Fibroblast of villous mesenchyme (primary cell): ENCODE results near the gene DENND1B. TPM values are rescaled to one million over a fixed set of nuclear protein-coding genes. Genes with fewer than 3 reads are reported as not detected.
"Not testable (repeated sequence)": the region's sequence is repeated elsewhere in the genome, so short reads cannot be mapped to it uniquely, and the experiment has no call there.

Experiments used
- DNase-seq: peaks from one replicate; pipeline ENCODE4 v3.0.0-alpha.2; 2010; ENCODE audit warnings: low read depth
- H3K4me3 ChIP-seq: 2 replicates; pipeline ENCODE4 v1.5.1; 2011; ENCODE audit warnings: low read depth, mild to moderate bottlenecking, low read length
- total RNA-seq: library from RNA; depleted of rRNA; stranded (reverse); fragments of >200 nt; gene quantifications from 2 replicates; pipeline ENCODE4 v1.2.3, GENCODE V29; 2012
- TF ChIP-seq, protein P1 (sequence below): IDR thresholded peaks from 2 replicates; pipeline ENCODE4 v1.5.1; 2012; ENCODE audit warnings: low read depth, mild to moderate bottlenecking, low read length; ENCODE audit not compliant: insufficient read depth

Gene DENND1B
- total RNA-seq, 1 donor, result 21.6 TPM

- no peak overlapping the region for H3K4me3 ChIP-seq
- no peak for DNase-seq
- TF ChIP-seq, protein P1, sequence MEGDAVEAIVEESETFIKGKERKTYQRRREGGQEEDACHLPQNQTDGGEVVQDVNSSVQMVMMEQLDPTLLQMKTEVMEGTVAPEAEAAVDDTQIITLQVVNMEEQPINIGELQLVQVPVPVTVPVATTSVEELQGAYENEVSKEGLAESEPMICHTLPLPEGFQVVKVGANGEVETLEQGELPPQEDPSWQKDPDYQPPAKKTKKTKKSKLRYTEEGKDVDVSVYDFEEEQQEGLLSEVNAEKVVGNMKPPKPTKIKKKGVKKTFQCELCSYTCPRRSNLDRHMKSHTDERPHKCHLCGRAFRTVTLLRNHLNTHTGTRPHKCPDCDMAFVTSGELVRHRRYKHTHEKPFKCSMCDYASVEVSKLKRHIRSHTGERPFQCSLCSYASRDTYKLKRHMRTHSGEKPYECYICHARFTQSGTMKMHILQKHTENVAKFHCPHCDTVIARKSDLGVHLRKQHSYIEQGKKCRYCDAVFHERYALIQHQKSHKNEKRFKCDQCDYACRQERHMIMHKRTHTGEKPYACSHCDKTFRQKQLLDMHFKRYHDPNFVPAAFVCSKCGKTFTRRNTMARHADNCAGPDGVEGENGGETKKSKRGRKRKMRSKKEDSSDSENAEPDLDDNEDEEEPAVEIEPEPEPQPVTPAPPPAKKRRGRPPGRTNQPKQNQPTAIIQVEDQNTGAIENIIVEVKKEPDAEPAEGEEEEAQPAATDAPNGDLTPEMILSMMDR, result no peak
Observed at GRCh38 chr1:197706601-197707000, 68.7 kb downstream of the DENND1B start.

GRCh38 chr1:197705941-197706340, 69.3 kb downstream of the DENND1B start:
- no peak overlapping the region for H3K4me3 ChIP-seq
- TF ChIP-seq, protein P1, result no peak
- no peak for DNase-seq

- H3K4me3 ChIP-seq, DNase-seq: not testable (repeated sequence)
Observed at GRCh38 chr1:197700688-197701087, 74.6 kb downstream of the DENND1B start.

GRCh38 chr1:197696372-197696771, 78.9 kb downstream of the DENND1B start:
- no peak for DNase-seq

GRCh38 chr1:197695961-197696360, 79.3 kb downstream of the DENND1B start:
- no peak overlapping the region for H3K4me3 ChIP-seq
- no peak for DNase-seq
- TF ChIP-seq, protein P1, result no peak

More at GRCh38 chr1:197696372-197696771, 78.9 kb downstream of the DENND1B start:
- no peak overlapping the region for H3K4me3 ChIP-seq
- TF ChIP-seq, protein P1, result no peak

GRCh38 chr1:197692965-197693364, 82.3 kb downstream of the DENND1B start:
- no peak overlapping the region for H3K4me3 ChIP-seq
- peak; percentile 6 for DNase-seq
- TF ChIP-seq, protein P1, result peak; percentile 31

- H3K4me3 ChIP-seq, result no peak overlapping the region
- DNase-seq, result no peak
- TF ChIP-seq, protein P1, result no peak
Observed at GRCh38 chr1:197691816-197692215, 83.5 kb downstream of the DENND1B start.
